H1 (cell line): Measurements from ENCODE around the gene LBX1.

ENCODE experiments used
- CTCF ChIP-seq, 3 experiments: IDR thresholded peaks; 1 replicate in 2 of 3; 2 replicates in 1 of 3; pipeline versions ENCODE4 v1.5.1 to v1.6.1; 2011; ENCODE audit warnings: low read length in 3 of 3, mild to moderate bottlenecking in 3 of 3, inconsistent platforms in 2 of 3, low read depth in 1 of 3, moderate library complexity in 1 of 3; ENCODE audit not compliant: insufficient read depth in 1 of 3; ENCODE audit errors: control extremely low read depth in 1 of 3
- POLR2A ChIP-seq, 2 experiments: IDR thresholded peaks; 1 replicate in 1 of 2; 2 replicates in 1 of 2; pipeline ENCODE4 v1.6.1; 2011; ENCODE audit warnings: low read depth in 2 of 2, low read length in 2 of 2, mild to moderate bottlenecking in 2 of 2; ENCODE audit errors: control extremely low read depth in 1 of 2
- RFX5 ChIP-seq: IDR thresholded peaks from 2 replicates; pipeline ENCODE4 v1.6.1; 2011; ENCODE audit warnings: low read depth, low read length, improper control_type of control experiment, borderline replicate concordance

- no peak for TF ChIP-seq CTCF (IDR thresholded peaks at IDR 0.05; ENCODE audit: control extremely low read depth in 1 of 3, insufficient read depth in 1 of 3, low read depth in 1 of 3, low read length in 3 of 3)
- no peak for TF ChIP-seq RFX5
- TF ChIP-seq POLR2A (IDR thresholded peaks at IDR 0.05; ENCODE audit: control extremely low read depth in 1 of 2, low read depth in 2 of 2, low read length in 2 of 2), result no peak
Observed at GRCh38 chr10:101267776-101268175, 38.5 kb upstream of the LBX1 start.
